Ascending aorta (tissue), 2 donors: ENCODE data around the gene RNF217. TPM values are rescaled to one million over a fixed set of nuclear protein-coding genes. Genes with fewer than 3 reads are reported as not detected.

Source experiments
- DNase-seq, 2 donors: peaks; one replicate each; pipeline ENCODE4 v3.0.0-alpha.2; 2019; ENCODE audit warnings: low spot score in 2 of 2
- H3K27ac ChIP-seq, 2 donors: fragments of 200-600 bp; sonication (generic); one replicate each; pipeline ENCODE4 v1.5.1; 2016 to 2017; ENCODE audit warnings: mild to moderate bottlenecking in 1 of 2
- H3K27me3 ChIP-seq: fragments of 200-600 bp; sonication (generic); one replicate; pipeline ENCODE4 v1.5.1; 2017
- H3K36me3 ChIP-seq, 2 donors: fragments of 200-600 bp; sonication (generic); one replicate each; pipeline ENCODE4 v1.5.1; 2016
- H3K4me1 ChIP-seq, 2 donors: fragments of 200-600 bp; sonication (generic); one replicate each; pipeline ENCODE4 v1.5.1; 2016 to 2017; ENCODE audit warnings: mild to moderate bottlenecking in 1 of 2
- H3K4me3 ChIP-seq, 2 donors: fragments of 200-600 bp; sonication (generic); one replicate each; pipeline ENCODE4 v1.5.1; 2016 to 2017; ENCODE audit warnings: mild to moderate bottlenecking in 1 of 2
- H3K9me3 ChIP-seq, 2 donors: fragments of 200-600 bp; sonication (generic); one replicate each; pipeline ENCODE4 v1.5.1; 2016
- CTCF ChIP-seq, 3 experiments: fragments of 200-600 bp in 2 of 3; fragments of 450-650 bp in 1 of 3; sonication (generic) in 2 of 3; IDR thresholded peaks; one replicate each; pipeline ENCODE4 v1.5.1; 2016 to 2019; ENCODE audit warnings: antibody characterized with exemption in 3 of 3, mild to moderate bottlenecking in 1 of 3, moderate library complexity in 1 of 3
- intact Hi-C: fragments of 100-400 bp; cut with DNase I; formaldehyde crosslinking; loops from one replicate; pipeline ENCODE4 v1.15.1; 2023
- total RNA-seq: library from RNA; depleted of rRNA; stranded (reverse); fragments of >200 nt; gene quantifications from one replicate; pipeline ENCODE4 v1.1.0, GENCODE V29; 2016

Gene RNF217
- total RNA-seq, 1 donor from 2014 or later: 7.3 TPM

GRCh38 chr6:125097186-125097585, 134.9 kb downstream of the RNF217 start:
- intact Hi-C loops: loop anchor here (5.0 kb wide), 1 partner anchor 95 kb away; no protein-coding TSS in a partner anchor
- Histone ChIP-seq H3K36me3 (no peaks in the 10 kb centered on the region), H3K27ac (no peak overlapping the region), H3K4me1 (peaks cover 5 to 23% of the 10 kb centered on the region in 2 donors), H3K9me3 (no peaks in the 10 kb centered on the region), H3K27me3 (no peaks in the 10 kb centered on the region), H3K4me3 (no peak overlapping the region)
- DNase-seq: no peak
- no peak for TF ChIP-seq CTCF (IDR thresholded peaks at IDR 0.05)

- peaks cover 7 to 30% of the 10 kb centered on the region in 2 donors for H3K4me1 ChIP-seq
- no peaks in the 10 kb centered on the region for H3K36me3 ChIP-seq
- no peaks in the 10 kb centered on the region for H3K27me3 ChIP-seq
- intact Hi-C loops: loop anchor here (5.0 kb wide), 1 partner anchor 96 kb away; no protein-coding TSS in a partner anchor
- H3K27ac ChIP-seq: no peak overlapping the region
- H3K9me3 ChIP-seq: no peaks in the 10 kb centered on the region
- no peak for TF ChIP-seq CTCF (IDR thresholded peaks at IDR 0.05)
- H3K4me3 ChIP-seq: no peak overlapping the region
- DNase-seq: no peak
Measured at GRCh38 chr6:125098253-125098652, 136.0 kb downstream of the RNF217 start.

GRCh38 chr6:125099211-125100073, 137.2 kb downstream of the RNF217 start:
- Histone ChIP-seq H3K4me3 (peak overlapping the region; percentile 69 to 71), H3K9me3 (no peaks in the 10 kb centered on the region), H3K36me3 (no peaks in the 10 kb centered on the region), H3K4me1 (peaks cover 7 to 39% of the 10 kb centered on the region in 2 donors), H3K27ac (peak overlapping the region; percentile 77 to 91), H3K27me3 (no peaks in the 10 kb centered on the region)
- intact Hi-C loops: loop anchor here (2.0 to 5.0 kb wide), 2 partner anchors 97 to 137 kb away; partner anchors contain the start of gene RNF217
- peak in 1 of 3 experiments; percentile 16 for TF ChIP-seq CTCF (IDR thresholded peaks at IDR 0.05)
- DNase-seq: peak in 1 of 2 donors; percentile 76

GRCh38 chr6:125100074-125100652, 137.9 kb downstream of the RNF217 start:
- peak overlapping the region; percentile 77 to 91 for H3K27ac ChIP-seq

GRCh38 chr6:125101128-125101527, 138.9 kb downstream of the RNF217 start:
- no peak overlapping the region for H3K4me3 ChIP-seq
- DNase-seq: no peak
- H3K9me3 ChIP-seq: no peaks in the 10 kb centered on the region
- intact Hi-C loops: loop anchor here (2.0 kb wide), 1 partner anchor 138 kb away; the partner anchor contains the start of gene RNF217
- H3K4me1 ChIP-seq: peaks cover 7 to 37% of the 10 kb centered on the region in 2 donors
- H3K27me3 ChIP-seq: no peaks in the 10 kb centered on the region
- no peak for TF ChIP-seq CTCF (IDR thresholded peaks at IDR 0.05)
- H3K36me3 ChIP-seq: no peaks in the 10 kb centered on the region
- H3K27ac ChIP-seq: peak overlapping the region; percentile 77 to 91

More at GRCh38 chr6:125100074-125100652, 137.9 kb downstream of the RNF217 start:
- peaks cover 7 to 44% of the 10 kb centered on the region in 2 donors for H3K4me1 ChIP-seq
- intact Hi-C loops: loop anchor here (2.0 kb wide), 1 partner anchor 137 kb away; the partner anchor contains the start of gene RNF217
- H3K9me3 ChIP-seq: no peaks in the 10 kb centered on the region
- H3K4me3 ChIP-seq: peak overlapping the region; percentile 69 to 71
- DNase-seq: no peak
- no peak for TF ChIP-seq CTCF (IDR thresholded peaks at IDR 0.05)
- H3K36me3 ChIP-seq: no peaks in the 10 kb centered on the region
- no peaks in the 10 kb centered on the region for H3K27me3 ChIP-seq
